WTC11 (cell line): ENCODE data around the gene ENDOV. TPM values are rescaled to one million over a fixed set of nuclear protein-coding genes. Genes with fewer than 3 reads are reported as not detected.

Source experiments
- ATAC-seq: fragments of 200-7000 bp; cut with Tn5 transposase; 2 replicates; pipeline ENCODE4 v1.10.0; 2021; ENCODE audit warnings: mild to moderate bottlenecking, moderate library complexity
- CTCF ChIA-PET: fragments of 300-600 bp; sonication (Branson Sonifier 250); formaldehyde crosslinking; loops from one replicate; lab custom pipeline; 2021; ENCODE audit warnings: antibody characterized with exemption; lab: Charles Lee
- POLR2A ChIA-PET: fragments of 350-600 bp; sonication (Branson Sonifier 250); formaldehyde crosslinking; loops from one replicate; lab custom pipeline; 2021; ENCODE audit warnings: antibody characterized with exemption; lab: Charles Lee
- DNase-seq: peaks from one replicate; pipeline ENCODE4 v3.0.0; 2021; ENCODE audit warnings: low spot score
- H3K27ac Mint-ChIP-seq: 2 replicates; pipeline ENCODE4 v1.8.0; 2021; ENCODE audit warnings: mixed read lengths
- H3K27me3 Mint-ChIP-seq: 2 replicates; pipeline ENCODE4 v1.8.0; 2021; ENCODE audit warnings: low read depth, mild to moderate bottlenecking, moderate library complexity, mixed read lengths
- H3K36me3 Mint-ChIP-seq: 2 replicates; pipeline ENCODE4 v1.8.0; 2021; ENCODE audit warnings: mixed read lengths
- H3K4me1 Mint-ChIP-seq: 2 replicates; pipeline ENCODE4 v1.8.0; 2022; ENCODE audit warnings: mixed read lengths
- H3K4me3 Mint-ChIP-seq: 2 replicates; pipeline ENCODE4 v1.8.0; 2021; ENCODE audit warnings: mild to moderate bottlenecking, moderate library complexity, mixed read lengths
- H3K9me3 Mint-ChIP-seq: 2 replicates; pipeline ENCODE4 v1.8.0; 2021; ENCODE audit warnings: mixed read lengths
- ARID4B ChIP-seq: sonication (generic); formaldehyde crosslinking; IDR thresholded peaks from 2 replicates; pipeline ENCODE4 v1.8.0; 2023; ENCODE audit warnings: missing genetic modification reagents, mild to moderate bottlenecking, borderline replicate concordance
- ATF1 ChIP-seq: sonication (generic); formaldehyde crosslinking; IDR thresholded peaks from 2 replicates; pipeline ENCODE4 v1.8.1; 2023; ENCODE audit warnings: mild to moderate bottlenecking, moderate library complexity, missing genetic modification reagents
- CREM ChIP-seq: sonication (generic); formaldehyde crosslinking; IDR thresholded peaks from 2 replicates; pipeline ENCODE4 v1.8.1; 2022; ENCODE audit warnings: mild to moderate bottlenecking, missing genetic modification reagents, moderate library complexity
- E2F1 ChIP-seq: sonication (generic); formaldehyde crosslinking; IDR thresholded peaks from 2 replicates; pipeline ENCODE4 v1.8.0; 2022; ENCODE audit warnings: mild to moderate bottlenecking, missing genetic modification reagents
- E2F4 ChIP-seq: sonication (generic); formaldehyde crosslinking; IDR thresholded peaks from 2 replicates; pipeline ENCODE4 v1.8.1; 2022; ENCODE audit warnings: low read depth, mild to moderate bottlenecking, moderate library complexity, missing genetic modification reagents, borderline replicate concordance
- FOXJ3 ChIP-seq: sonication (generic); formaldehyde crosslinking; IDR thresholded peaks from 2 replicates; pipeline ENCODE4 v1.9.0; 2021; ENCODE audit warnings: missing genetic modification reagents, mild to moderate bottlenecking, borderline replicate concordance
- GRHL2 ChIP-seq: fragments of 250-450 bp; sonication (Bioruptor Pico); IDR thresholded peaks from 2 replicates; pipeline ENCODE4 v1.8.0; 2022; ENCODE audit warnings: mild to moderate bottlenecking, moderate library complexity; ENCODE audit not compliant: insufficient replicate concordance, severe bottlenecking
- IRF1 ChIP-seq: sonication (generic); formaldehyde crosslinking; IDR thresholded peaks from 2 replicates; pipeline ENCODE4 v1.8.0; 2023; ENCODE audit warnings: missing genetic modification reagents
- KAT7 ChIP-seq: sonication (generic); formaldehyde crosslinking; IDR thresholded peaks from 2 replicates; pipeline ENCODE4 v1.8.1; 2023; ENCODE audit warnings: missing genetic modification reagents, mild to moderate bottlenecking, borderline replicate concordance
- MAX ChIP-seq: sonication (generic); formaldehyde crosslinking; IDR thresholded peaks from 2 replicates; pipeline ENCODE4 v1.8.0; 2022; ENCODE audit warnings: mild to moderate bottlenecking, missing genetic modification reagents
- MLX ChIP-seq: sonication (generic); formaldehyde crosslinking; IDR thresholded peaks from 2 replicates; pipeline ENCODE4 v1.8.1; 2023; ENCODE audit warnings: mild to moderate bottlenecking, missing genetic modification reagents, moderate library complexity
- NR1H2 ChIP-seq: sonication (generic); formaldehyde crosslinking; IDR thresholded peaks from 2 replicates; pipeline ENCODE4 v1.9.0; 2021; ENCODE audit warnings: mild to moderate bottlenecking, moderate library complexity, missing genetic modification reagents
- NR3C1 ChIP-seq: sonication (generic); formaldehyde crosslinking; conservative IDR thresholded peaks from 2 replicates; pipeline ENCODE4 v1.8.1; 2023; ENCODE audit warnings: low read depth, mild to moderate bottlenecking, missing genetic modification reagents
- PRRX2 ChIP-seq: fragments of 250-450 bp; sonication (Bioruptor Pico); IDR thresholded peaks from 2 replicates; pipeline ENCODE4 v1.8.0; 2021; ENCODE audit warnings: mild to moderate bottlenecking
- USF1 ChIP-seq: sonication (generic); formaldehyde crosslinking; IDR thresholded peaks from 2 replicates; pipeline ENCODE4 v1.8.0; 2022; ENCODE audit warnings: mild to moderate bottlenecking, missing genetic modification reagents
- ZNF219 ChIP-seq: sonication (generic); formaldehyde crosslinking; IDR thresholded peaks from 2 replicates; pipeline ENCODE4 v1.8.0; 2023; ENCODE audit warnings: missing genetic modification reagents, mild to moderate bottlenecking, borderline replicate concordance
- ZNF232 ChIP-seq: sonication (generic); formaldehyde crosslinking; IDR thresholded peaks from 2 replicates; pipeline ENCODE4 v1.8.0; 2022; ENCODE audit warnings: mild to moderate bottlenecking, missing genetic modification reagents
- total RNA-seq: library from RNA; stranded (reverse); gene quantifications from 3 replicates; pipeline ENCODE4 v1.2.3, GENCODE V29; 2021

Gene ENDOV
- total RNA-seq, 1 experiment from 2014 or later, result 25.2 TPM

- no peak for TF ChIP-seq ZNF232 (CRISPR knock-in tag)
- TF ChIP-seq ZNF219 (CRISPR knock-in tag), result no peak
- no peak for TF ChIP-seq USF1 (CRISPR knock-in tag)
- TF ChIP-seq MAX, result no peak
- no peak for TF ChIP-seq FOXJ3
Measured at GRCh38 chr17:80461528-80462160, 46.7 kb downstream of the ENDOV start (continued).

GRCh38 chr17:80463784-80464400 is 48.9 kb downstream of the ENDOV start:
- H3K4me1 Mint-ChIP-seq, result no peaks in the 10 kb centered on the region
- peaks cover 27% of the 10 kb centered on the region for H3K27me3 Mint-ChIP-seq
- H3K4me3 Mint-ChIP-seq, result no peak overlapping the region
- ChIA-PET POLR2A (interaction anchor here (0.9 kb wide), 1 partner anchor 9 kb away, joined by 4 read pairs; no protein-coding TSS in a partner anchor), CTCF (interaction anchor here (1.2 to 1.9 kb wide), 3 partner anchors 36 to 39 kb away, joined by 3 to 8 read pairs (median 4); no protein-coding TSS in a partner anchor)
- no peaks in the 10 kb centered on the region for H3K9me3 Mint-ChIP-seq
- no peak overlapping the region for H3K27ac Mint-ChIP-seq
- DNase-seq (no peak), ATAC-seq (no peak)
- no peak for TF ChIP-seq E2F4 (CRISPR knock-in tag)
- TF ChIP-seq MLX (CRISPR knock-in tag), result no peak
- no peak for TF ChIP-seq ARID4B (CRISPR knock-in tag)
- TF ChIP-seq IRF1 (CRISPR knock-in tag), result no peak
- TF ChIP-seq ATF1 (CRISPR knock-in tag), result no peak
- TF ChIP-seq CREM, result no peak
- TF ChIP-seq PRRX2, result no peak
- TF ChIP-seq NR3C1 (CRISPR knock-in tag), result no peak
- no peak for TF ChIP-seq E2F1
- no peak for TF ChIP-seq GRHL2 (CRISPR knock-in tag)
- TF ChIP-seq NR1H2 (CRISPR knock-in tag), result no peak
- TF ChIP-seq KAT7, result no peak
- no peaks in the 10 kb centered on the region for H3K36me3 Mint-ChIP-seq
